MV-4-11 (cell line): ENCODE data around the gene EYS.

ENCODE experiments used
- DNase-seq: peaks from one replicate; lab custom pipeline; 2025; lab: John Stamatoyannopoulos, UW

The EYS gene

DNA sequence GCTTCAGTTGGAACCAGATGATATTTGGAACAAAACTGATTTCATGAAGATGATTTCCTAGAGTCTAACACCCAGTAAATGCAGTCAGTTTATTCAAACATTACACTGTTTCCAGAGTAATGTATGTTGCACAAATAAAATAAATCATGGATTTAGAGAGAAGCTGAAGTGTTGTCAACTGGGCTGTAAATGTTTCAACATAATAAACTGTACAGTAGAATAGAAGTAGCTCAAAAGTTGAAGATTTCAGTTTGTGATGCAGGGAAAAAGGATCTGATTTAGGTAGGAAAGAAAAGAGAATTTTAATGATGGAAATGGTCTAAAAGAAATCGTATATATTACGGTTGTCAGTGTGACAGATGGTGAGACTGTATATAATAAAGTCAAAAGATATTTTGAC, 985.2 kb downstream of the EYS start:
- DNase-seq = no peak

DNA sequence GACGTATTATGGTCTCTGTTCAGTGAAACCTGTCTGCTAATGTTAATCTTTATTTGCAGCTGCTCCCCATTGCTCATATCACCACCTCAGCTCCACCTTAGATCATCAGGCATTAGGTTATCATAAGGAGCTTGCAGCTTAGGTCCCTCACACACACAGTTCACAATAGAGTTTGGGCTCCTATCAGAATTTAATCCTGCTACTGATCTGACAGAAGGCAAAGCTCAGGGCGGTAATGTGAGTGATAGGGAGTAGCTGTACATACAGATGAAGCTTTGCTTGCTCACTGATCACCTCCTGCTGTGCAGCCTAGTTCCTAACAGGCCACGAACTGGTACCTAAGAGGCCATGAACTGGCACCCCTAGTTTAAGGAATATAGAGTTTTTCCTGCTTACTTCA, 989.7 kb downstream of the EYS start:
- DNase-seq = no peak

DNA sequence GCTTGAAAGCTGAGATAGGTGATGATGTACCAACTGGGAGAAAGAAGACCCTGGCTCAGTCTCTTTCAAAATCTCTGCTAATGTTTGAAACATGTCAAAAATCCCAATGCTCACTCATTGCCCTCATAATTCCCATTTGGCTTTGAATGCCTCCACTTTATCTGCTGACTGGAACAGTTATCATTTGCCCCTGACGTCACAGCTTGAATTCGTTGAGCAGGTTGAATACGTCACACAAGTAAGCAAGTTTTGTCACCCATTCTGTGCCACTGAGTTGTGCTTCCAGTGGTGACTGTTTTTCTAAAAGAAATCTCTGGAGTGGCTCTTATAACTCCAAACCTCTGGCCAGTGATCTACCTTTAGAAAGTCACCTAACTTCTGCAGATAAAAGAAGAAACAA, 991.4 kb downstream of the EYS start:
- no peak for DNase-seq

DNA sequence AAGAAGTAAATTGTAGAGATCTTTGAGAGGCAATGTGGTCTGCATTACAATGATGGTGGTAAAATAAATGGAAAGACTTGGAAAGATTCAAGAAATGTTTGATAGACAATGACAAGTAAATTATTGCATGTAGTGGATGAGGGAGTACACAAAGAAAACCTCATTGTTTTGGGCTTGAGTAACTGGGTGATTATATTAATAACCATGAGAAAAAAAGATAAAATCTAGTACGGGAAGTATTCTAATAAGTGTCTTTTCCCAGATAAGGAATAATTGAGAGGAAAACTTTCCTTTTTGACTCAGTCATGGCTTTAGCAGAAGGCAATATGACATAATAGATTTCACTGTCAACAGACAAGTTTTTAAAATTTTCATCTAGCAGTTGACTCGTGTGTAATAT, 993.0 kb downstream of the EYS start:
- DNase-seq = no peak

DNA sequence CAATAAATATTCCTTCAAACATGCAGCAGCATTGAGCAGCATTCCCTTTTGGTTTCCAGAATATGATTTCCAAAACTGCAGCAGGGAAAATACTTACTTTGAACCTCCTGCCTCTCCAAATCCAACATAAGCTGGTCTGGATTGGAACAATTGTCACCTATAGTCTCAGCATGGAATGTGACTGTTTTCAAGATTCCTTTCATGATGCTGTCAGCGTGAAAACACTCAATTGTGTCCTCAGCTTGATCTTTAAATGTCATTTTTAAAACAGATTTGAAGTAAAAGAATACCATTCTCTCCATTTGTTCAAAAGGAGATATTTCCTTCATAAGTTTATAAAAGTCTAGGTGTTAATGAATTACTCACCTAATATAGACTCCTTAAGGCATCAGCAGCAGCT, 993.9 kb downstream of the EYS start:
- DNase-seq = no peak

DNA sequence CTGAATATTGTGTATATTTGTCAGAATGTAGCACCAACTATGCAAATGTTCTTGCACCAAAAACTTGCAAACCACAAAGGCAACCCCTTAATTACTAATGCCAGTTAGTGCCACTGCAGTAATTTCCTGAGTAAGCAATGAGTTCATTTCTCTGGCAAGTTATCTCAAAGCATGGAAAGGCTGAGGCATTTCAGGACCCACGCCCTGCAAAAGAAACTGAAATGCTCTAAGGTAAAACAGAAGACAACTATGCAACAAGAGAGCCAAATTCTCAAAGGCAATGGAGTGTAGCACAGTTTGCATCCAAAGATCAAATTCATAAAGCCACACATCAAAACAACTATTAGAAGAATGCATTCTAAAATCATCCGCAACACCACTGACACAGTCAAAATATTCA, 994.4 kb downstream of the EYS start:
- DNase-seq = no peak

DNA sequence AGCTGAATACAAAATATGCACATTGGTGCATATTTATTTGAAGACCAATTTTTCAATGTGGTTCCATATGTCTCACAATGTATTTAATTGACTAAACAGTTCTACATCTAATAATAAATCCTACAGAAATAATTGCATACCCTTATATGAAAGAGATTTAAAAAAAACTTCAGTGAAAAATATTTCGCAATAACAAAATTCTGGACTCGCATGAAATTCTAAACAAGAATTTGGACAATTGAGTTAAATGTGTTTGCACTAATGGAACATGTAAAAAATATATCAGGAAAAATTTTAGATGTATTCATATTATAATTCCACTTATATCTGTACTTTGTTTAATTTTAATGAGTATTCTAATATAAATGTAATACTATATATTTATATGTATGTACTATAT, 1003.1 kb downstream of the EYS start:
- no peak for DNase-seq

DNA sequence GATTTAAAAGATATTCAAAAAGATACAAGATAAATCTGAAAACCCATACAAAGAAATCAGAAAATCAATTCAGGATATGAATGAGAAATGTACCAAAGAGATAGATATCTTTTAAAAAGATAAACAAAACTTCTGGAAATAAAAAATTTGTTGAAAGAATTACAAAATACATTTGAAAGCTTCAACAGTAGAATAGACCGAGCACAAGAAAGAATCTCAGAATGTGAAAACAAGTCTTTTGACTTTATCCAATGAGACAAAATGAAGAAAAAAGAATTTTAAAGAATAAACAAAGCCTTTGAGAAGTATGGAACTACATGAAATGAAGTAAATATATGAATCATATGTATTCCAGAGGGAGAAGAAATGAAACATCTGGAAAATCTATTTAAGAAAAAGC, 1011.0 kb downstream of the EYS start:
- DNase-seq = no peak

DNA sequence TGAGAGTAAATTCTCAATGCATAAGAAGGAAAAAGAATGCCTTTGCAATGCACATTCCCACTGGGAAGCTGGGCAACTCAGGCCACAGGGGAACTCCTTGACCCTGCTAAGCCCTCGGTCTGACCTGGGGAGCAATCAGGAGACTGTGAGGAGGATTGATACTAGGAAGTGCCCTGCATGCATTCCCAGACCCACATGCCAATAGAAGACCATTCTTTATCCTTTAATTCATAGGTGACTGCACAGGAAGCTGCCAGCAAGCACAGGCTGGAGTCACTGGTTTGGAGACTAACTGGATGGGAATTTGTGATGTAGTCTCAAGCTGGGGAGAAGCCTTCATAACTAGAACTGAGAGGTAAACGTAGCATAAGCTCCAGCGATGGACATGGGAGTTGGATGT, 1012.7 kb downstream of the EYS start:
- no peak for DNase-seq

DNA sequence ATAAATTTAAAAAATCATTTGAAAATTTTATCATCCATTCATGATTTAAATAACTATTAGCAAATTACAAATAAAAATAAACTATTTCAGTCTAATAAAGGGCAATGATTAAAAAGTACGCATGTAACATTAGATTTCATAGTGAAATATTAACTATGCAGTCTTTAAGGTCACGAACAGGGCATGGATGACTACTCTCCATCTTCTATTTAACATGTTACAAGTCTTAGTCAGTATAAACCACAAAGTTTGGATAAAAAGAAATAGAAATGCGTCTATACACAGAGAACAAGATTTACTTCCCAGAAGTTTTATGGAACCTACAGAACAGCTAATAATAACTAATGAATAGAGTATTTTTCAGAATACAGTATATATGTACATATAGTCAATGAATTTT, 1016.0 kb downstream of the EYS start:
- no peak for DNase-seq

DNA sequence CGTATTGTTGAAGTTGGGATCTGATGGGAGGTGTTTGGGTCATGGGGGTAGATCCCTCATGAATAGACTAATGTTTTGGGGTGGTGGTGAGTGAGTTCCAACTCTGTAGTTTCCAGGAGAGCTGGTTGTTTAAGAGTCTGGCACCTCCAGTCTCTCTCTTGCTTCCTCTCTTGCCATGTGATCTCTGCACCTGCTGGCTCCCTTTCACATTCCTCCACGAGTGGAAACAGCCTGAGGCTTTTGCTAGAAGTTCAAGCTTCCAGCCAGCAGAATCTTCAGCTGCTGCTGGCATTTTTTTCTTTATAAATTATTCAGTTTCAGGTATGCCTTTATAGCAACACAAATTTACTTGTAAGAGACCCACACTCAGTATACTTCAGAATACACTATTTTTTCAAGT, 1021.6 kb downstream of the EYS start:
- DNase-seq = no peak

DNA sequence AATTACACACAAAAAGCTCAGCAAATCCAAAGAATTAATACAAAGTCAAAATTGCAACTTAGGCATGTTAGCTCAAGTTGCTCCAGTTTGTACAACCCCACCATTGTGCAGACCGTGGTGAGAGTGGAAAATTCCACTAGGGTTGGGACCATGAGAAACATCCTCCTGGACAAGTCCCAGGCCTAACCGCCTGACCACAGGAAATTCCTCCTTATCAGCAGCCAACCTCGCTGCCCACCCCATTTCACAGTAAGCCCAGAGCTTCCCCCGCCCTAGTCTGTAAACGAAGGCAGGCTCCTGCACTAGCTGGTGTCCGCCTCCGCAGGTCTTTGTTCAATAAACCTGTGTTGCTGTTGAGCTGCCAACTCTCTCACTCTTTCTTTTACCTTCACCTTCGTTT, 1023.3 kb downstream of the EYS start:
- no peak for DNase-seq

DNA sequence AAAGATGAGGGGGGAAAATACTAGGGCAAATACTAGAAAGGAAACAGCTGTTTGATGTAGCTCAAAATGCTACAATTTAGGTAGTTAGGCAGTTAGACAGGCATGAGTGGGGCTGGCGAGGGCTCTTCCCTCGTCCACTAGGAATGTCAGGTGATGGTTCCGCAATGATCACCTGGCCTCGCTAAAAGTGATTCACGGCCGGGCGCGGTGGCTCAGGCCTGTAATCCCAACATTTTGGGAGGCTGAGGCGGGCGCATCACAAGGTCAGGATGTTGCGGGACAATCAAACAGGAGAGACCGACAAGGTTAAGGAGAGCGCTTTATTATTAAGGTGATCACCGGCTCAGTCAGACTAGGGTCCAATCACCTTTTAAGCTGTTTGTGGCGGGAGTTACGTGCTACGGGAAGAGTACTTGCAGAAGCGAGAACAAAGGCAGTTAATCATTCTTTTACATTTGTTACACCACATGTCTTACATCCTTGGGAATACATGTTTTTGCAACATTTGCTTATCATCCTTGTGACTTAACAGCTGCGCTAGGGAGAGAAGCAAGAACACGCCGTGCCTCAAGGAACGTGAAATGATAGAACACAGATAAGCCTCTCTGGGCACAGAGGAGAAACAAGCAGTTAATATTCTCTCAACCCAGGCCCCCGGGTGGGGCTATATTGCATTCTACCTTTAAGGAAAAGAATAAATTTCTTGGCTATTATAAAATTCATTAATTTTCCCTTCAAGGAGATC, 1025.4 kb downstream of the EYS start:
- no peak for DNase-seq

DNA sequence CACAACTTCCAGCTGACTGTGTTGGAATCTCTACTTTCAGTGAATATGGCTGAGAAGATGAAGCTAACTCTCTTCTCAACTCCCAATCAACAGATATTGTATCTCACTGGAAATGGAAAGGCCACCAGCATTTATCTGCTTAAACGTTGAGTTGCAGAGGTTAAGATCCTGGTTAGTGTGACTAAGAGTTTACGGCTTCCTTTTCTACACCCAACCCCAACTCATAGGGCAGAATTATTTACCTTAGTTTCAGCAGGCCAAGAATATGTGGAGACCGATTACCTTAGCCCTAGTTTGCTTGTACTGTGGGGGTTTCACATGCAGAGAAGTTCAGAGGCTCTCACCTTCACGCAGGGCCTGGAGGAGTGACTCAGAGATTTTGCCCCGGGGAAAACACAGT, 1026.6 kb downstream of the EYS start:
- peak; percentile 19 for DNase-seq

DNA sequence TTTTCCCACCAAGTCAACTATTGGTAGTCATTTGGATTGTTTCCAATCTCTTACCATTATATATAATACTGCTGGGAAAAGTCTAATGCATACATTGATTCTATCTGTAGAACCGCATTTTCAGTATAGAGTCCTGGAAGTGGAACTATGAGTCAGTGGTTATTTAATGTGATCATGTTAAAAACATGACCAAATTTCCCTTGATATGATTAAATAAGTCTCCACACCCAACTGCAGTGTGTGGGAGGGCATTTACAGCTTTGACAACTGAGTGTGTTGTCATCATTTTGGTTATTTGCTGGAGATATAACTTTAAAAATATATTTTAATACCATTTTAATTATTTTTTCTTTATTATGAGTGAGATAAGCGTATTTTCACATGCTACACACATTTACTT, 1027.6 kb downstream of the EYS start:
- DNase-seq = no peak

DNA sequence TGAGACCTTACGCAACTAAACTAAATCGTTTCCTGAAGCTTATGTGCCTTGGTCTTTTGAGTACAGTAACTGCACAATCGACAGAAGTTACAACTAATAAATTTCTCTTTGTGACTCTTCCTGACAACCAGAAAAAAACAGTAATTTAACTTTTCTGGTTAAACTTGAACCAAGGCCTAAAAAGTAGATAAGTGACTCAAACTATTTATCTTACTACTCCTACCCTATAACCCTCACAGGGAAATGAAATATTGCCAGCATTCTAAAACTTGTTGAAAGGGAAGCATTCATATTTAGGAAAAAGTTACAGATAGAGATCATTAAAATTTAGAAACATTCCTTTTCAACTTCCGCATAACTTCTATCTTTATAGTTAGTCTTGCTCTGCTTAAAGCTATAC, 1034.4 kb downstream of the EYS start:
- DNase-seq = peak; percentile 87

DNA sequence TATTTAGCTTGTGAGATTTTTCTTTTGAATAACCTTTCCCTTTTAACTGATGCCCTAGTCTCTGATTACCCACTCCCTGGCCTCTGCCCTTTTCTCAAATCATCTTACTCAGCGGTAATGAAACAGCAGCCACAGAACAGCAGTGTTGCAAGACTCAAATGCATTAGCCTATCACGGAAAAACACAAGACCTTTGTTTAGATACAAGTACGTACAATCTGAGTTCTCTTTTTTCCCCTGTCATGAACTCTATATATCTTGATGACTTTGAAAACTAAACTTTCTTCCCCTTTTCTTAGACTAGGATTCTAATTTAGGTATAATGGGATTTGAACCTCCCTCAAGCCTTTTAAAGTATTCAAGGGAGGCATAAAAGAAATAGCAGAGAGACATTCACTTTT, 1034.9 kb downstream of the EYS start:
- DNase-seq = peak; percentile 98

DNA sequence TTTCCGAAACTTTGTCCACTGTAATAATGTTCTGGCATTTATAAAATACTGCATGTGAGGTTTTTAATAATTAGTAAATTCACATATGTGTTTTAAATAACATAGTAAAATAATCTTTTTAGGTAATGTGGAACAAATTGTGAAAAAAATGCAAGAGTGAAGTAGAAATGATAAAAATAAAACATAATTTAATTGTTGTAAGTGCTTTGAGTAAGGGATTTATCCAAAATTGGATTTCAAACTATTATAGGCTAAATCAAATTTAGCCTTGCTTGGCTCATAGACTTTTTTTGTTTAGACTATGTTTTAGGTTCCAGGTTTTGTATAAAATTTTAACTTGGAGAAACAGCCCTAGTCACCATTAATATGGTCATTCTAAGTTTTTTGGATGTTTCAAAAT, 1041.9 kb downstream of the EYS start:
- DNase-seq = no peak

DNA sequence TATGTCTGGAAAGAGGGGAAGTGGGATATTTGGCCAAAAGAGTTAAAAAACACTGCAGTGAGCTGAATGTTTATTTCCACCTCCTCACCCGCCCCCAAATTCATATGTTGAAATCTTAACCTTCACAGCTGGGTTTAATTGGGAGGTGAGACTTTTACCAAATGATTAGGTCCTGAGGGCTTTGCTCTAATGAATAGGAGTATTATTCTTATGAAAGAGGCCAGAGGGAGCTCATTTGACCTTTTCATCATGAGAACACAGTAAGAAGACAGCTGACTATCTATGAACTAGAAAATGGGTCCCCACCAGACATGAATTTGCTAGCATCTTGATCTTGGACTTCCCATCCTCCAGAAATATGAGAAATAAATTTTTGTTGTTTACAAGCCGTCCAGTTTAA, 1042.5 kb downstream of the EYS start:
- DNase-seq = no peak

DNA sequence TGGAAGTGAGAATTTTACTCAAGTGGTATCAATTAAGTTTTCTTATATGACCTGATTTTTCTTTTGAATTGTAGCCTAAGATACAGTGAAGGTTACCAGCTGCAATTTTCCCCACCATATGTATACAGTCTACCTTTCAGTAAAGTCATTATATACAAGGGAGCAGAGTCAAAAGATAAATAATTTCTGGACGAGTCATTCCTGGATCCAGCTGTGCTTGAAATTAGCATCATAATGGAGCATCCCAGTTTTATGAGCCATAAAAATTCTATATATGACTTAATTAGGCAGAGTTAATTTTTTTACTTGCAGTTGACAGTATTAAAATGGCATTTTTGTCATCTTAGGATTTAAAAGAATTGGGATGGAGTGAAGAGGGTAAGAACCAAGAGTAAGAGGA, 1063.0 kb downstream of the EYS start:
- no peak for DNase-seq

DNA sequence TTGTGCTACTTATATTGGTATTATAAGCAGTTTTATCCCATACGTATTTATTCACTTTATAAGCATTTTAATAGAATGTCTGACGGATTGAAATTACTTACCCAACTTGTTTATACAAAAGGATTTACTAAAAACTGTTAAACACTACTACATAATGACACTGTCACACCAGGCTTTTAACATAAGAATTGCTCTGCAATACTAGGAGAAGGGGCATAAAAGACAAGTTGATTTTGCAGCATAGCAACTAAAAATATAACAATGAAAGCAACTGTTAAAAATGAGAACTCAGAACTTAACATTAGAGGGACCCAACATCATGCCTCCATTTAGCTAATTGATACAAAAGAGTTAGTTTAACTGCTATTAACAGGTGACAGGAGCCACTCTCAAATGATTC, 1076.1 kb downstream of the EYS start:
- no peak for DNase-seq

DNA sequence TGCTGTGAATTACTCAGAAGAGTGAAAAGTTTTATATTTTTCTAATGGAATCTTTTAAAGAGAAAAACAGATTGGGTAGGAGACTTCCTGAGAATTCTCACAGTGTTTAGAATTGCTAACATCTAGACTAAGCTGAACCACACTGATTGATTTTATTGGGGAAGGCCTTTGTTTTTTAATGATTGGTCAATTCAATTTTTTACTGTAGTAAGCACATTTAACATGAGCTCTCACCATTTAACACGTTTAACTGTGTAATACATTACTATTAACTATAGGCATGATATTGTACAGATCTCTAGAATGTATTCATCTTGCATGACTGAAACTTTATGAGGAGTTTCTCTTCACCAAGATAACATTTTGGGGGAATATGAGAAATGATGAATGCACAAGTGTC, 1084.1 kb downstream of the EYS start:
- DNase-seq = no peak

DNA sequence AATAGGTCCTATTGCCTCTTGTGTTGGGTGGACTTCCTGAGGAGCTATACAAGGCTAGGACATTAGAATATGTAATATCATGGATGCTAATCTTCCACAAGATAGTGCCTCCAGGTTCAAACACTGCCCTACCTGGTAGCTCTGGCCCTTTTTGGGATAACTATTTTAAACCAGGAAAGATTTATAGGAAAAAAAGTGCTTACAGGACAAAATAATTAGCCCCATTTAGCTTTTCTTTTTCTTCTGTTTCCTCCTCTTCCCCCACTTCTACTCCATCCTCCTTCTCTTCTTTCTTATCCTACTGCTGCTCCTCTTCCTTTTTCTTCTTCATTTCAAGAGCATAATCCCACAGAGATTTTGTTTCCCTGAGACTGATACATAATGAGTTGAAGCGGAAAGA, 1104.0 kb downstream of the EYS start:
- no peak for DNase-seq

DNA sequence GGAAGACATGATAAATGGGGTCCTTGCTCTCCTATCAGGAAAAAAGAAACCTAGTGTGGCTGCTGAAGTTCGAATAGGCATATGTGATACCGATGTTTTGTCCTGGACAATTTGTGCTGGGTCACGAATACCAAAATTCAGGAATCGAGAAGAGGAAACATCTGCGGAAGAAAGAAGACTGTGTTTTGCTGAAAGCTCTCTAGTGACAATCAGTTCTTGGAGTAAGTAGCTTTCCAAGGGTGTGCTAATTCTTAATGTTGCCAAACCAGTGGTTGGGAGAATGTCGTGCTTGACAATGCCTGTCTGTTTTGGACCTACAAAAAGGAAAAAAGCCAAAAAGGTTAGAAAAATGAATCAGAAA, 1115.4 kb downstream of the EYS start:
- no peak for DNase-seq
